ENCODE data around the gene DIDO1.

DNA sequence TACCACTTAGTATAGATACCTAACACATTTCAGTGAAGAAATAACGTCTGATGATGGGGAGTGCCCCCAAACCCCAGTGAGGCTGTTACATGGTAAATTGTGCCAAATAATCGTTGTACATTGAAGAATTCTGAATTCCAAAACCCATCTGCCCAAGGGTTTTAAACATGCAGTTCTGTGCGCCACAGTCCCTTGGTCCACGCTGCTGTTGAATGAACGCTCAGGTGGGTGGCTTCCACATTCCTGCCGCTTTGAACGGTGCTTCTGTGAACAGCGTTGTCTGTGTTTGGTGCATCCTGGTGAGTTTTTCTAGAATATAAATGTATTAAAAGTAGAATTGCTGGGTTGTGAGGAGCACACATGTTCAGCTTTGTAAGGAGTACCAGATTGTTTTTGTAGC, 14.6 kb upstream of the DIDO1 start:
- no peak for TF ChIP-seq POLR2A (IDR thresholded peaks at IDR 0.05)
- TF ChIP-seq, protein P1, sequence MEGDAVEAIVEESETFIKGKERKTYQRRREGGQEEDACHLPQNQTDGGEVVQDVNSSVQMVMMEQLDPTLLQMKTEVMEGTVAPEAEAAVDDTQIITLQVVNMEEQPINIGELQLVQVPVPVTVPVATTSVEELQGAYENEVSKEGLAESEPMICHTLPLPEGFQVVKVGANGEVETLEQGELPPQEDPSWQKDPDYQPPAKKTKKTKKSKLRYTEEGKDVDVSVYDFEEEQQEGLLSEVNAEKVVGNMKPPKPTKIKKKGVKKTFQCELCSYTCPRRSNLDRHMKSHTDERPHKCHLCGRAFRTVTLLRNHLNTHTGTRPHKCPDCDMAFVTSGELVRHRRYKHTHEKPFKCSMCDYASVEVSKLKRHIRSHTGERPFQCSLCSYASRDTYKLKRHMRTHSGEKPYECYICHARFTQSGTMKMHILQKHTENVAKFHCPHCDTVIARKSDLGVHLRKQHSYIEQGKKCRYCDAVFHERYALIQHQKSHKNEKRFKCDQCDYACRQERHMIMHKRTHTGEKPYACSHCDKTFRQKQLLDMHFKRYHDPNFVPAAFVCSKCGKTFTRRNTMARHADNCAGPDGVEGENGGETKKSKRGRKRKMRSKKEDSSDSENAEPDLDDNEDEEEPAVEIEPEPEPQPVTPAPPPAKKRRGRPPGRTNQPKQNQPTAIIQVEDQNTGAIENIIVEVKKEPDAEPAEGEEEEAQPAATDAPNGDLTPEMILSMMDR (IDR thresholded peaks at IDR 0.05): no peak
- no peak for TF ChIP-seq EP300 (IDR thresholded peaks at IDR 0.05)
